Measurements from ENCODE around the gene KCTD1.

DNA sequence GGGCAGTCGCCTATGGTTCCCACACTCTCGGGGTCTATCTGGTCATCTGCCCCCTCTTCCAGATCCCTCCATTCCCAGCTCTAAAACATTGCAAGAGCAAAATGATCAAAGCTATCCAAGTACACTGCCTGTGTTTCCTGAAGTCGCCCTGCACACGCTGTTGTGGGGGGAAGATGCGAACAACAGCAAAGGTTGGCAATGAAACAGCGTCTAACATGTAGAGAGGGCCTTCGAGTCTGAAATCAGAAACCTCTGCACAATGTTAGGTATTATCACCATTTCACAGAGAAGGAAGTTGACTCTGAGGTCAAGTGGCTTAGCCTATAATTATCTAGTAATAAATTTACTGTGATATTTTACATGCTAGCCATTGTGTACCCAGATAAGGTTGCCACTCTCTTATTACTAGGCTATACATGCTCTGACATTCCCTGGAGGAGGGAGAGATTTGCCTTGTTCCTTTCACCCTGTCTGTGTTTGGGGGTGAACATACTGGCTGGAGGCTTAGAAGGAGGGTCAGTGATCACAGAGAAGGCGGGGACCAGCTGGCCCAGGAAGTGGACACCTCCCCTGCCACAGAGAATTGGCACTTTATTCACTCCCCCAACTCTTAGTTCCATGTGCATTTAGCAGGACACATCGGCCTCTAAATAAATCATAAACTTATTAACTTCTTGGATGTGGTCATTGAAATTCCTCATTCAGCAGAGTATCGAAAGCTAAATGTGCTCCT is 36.8 kb downstream of the KCTD1 start:
- TF ChIP-seq YY1 (IDR thresholded peaks at IDR 0.05; ENCODE audit: insufficient read depth, insufficient read length) (no peak), SUZ12 (IDR thresholded peaks at IDR 0.05; ENCODE audit: extremely low read depth, insufficient read depth, insufficient read length) (no peak), ZNF274 (IDR thresholded peaks at IDR 0.05; ENCODE audit: low read depth, low read length) (no peak)
